Lower leg skin (tissue), 3 donors: ENCODE data around the gene DNAJC22.

ENCODE experiments used
- POLR2A ChIP-seq, 2 donors: fragments of 450-650 bp; IDR thresholded peaks; one replicate each; pipeline ENCODE4 v1.6.1; 2016 to 2017; ENCODE audit warnings: antibody characterized with exemption in 2 of 2, mild to moderate bottlenecking in 1 of 2, moderate library complexity in 1 of 2
- TF ChIP-seq, protein P1 (sequence below), 3 donors: fragments of 450-650 bp; IDR thresholded peaks; one replicate each; pipeline ENCODE4 v1.5.1; 2016; ENCODE audit warnings: antibody characterized with exemption in 3 of 3, mild to moderate bottlenecking in 3 of 3, moderate library complexity in 2 of 3

- TF ChIP-seq, protein P1, sequence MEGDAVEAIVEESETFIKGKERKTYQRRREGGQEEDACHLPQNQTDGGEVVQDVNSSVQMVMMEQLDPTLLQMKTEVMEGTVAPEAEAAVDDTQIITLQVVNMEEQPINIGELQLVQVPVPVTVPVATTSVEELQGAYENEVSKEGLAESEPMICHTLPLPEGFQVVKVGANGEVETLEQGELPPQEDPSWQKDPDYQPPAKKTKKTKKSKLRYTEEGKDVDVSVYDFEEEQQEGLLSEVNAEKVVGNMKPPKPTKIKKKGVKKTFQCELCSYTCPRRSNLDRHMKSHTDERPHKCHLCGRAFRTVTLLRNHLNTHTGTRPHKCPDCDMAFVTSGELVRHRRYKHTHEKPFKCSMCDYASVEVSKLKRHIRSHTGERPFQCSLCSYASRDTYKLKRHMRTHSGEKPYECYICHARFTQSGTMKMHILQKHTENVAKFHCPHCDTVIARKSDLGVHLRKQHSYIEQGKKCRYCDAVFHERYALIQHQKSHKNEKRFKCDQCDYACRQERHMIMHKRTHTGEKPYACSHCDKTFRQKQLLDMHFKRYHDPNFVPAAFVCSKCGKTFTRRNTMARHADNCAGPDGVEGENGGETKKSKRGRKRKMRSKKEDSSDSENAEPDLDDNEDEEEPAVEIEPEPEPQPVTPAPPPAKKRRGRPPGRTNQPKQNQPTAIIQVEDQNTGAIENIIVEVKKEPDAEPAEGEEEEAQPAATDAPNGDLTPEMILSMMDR (IDR thresholded peaks at IDR 0.05), result no peak
- TF ChIP-seq POLR2A (IDR thresholded peaks at IDR 0.05), result no peak
Observed at GRCh38 chr12:49349266-49349665, 2.6 kb downstream of the DNAJC22 start.
